Stimulated activated CD4-positive, alpha-beta T cell treated with anti-CD3 and anti-CD28 coated beads, Interleukin-15, amount 100 ng/mL, for 24 hours (primary cell): ENCODE measurements around the gene RTN4R.
"Not testable (repeated sequence)": the region's sequence is repeated elsewhere in the genome, so short reads cannot be mapped to it uniquely, and the experiment has no call there.

Source experiments
- DNase-seq: peaks from one replicate; pipeline ENCODE4 v3.0.0-alpha.2; 2020

RTN4R gene

GRCh38 chr22:20268279-20269012 is at the start of gene RTN4R:
Gene RTN4R, minus strand, starts transcription at chr22:20268318. Its CDS starts 226 bp downstream, at chr22:20268092.
- DNase-seq, result peak; percentile 70

GRCh38 chr22:20317402-20318042 is 49.4 kb upstream of the RTN4R start:
- DNase-seq, result peak; percentile 41

- DNase-seq, result no peak
Observed at GRCh38 chr22:20316844-20317401, 48.8 kb upstream of the RTN4R start.

- no peak for DNase-seq
Observed at GRCh38 chr22:20316217-20316843, 48.2 kb upstream of the RTN4R start.

- no peak for DNase-seq
Observed at GRCh38 chr22:20315337-20316216, 47.5 kb upstream of the RTN4R start.

- DNase-seq, result not testable (repeated sequence)
Observed at GRCh38 chr22:20314741-20315336, 46.7 kb upstream of the RTN4R start.

GRCh38 chr22:20314206-20314605 is 46.1 kb upstream of the RTN4R start:
- not testable (repeated sequence) for DNase-seq

GRCh38 chr22:20313306-20314077 is 45.4 kb upstream of the RTN4R start:
- DNase-seq, result not testable (repeated sequence)

GRCh38 chr22:20312396-20313191 is 44.5 kb upstream of the RTN4R start:
- DNase-seq, result no peak

- not testable (repeated sequence) for DNase-seq
Observed at GRCh38 chr22:20311249-20312062, 43.3 kb upstream of the RTN4R start.

GRCh38 chr22:20310773-20311172 is 42.7 kb upstream of the RTN4R start:
- DNase-seq, result not testable (repeated sequence)

- not testable (repeated sequence) for DNase-seq
Observed at GRCh38 chr22:20310180-20310579, 42.1 kb upstream of the RTN4R start.

GRCh38 chr22:20308806-20309650 is 40.9 kb upstream of the RTN4R start:
- DNase-seq, result not testable (repeated sequence)

GRCh38 chr22:20307448-20308447 is 39.6 kb upstream of the RTN4R start:
- not testable (repeated sequence) for DNase-seq

GRCh38 chr22:20306646-20307447 is 38.7 kb upstream of the RTN4R start:
- not testable (repeated sequence) for DNase-seq
